GM18909 (cell line): ENCODE results near the gene AKAP12.

Experiments
- ATAC-seq: cut with Tn5 transposase; IDR thresholded peaks from one replicate; pipeline ENCODE4 v1.9.1; 2021; ENCODE audit warnings: mild to moderate bottlenecking; ENCODE audit not compliant: unreplicated experiment, poor library complexity

AKAP12 gene

DNA sequence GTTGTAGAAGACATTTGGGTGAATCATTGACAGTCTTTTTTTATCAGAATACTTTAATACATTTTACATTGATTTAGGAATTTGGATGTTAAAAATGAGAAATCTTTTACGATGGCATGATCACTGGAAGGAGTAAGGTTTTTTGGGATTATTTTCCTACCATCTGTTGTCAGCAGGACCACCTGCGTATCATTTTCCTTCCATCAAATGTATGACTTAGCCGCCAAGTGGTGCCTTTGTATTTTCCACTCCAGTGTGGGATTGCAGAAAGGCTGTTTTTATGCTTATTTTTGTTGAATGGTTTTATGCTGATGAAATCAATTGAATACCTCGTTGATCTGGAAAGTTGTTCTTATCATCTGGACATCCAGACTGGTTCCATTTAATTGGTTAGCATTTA is 35.8 kb downstream of the AKAP12 start:
- no peak for ATAC-seq

DNA sequence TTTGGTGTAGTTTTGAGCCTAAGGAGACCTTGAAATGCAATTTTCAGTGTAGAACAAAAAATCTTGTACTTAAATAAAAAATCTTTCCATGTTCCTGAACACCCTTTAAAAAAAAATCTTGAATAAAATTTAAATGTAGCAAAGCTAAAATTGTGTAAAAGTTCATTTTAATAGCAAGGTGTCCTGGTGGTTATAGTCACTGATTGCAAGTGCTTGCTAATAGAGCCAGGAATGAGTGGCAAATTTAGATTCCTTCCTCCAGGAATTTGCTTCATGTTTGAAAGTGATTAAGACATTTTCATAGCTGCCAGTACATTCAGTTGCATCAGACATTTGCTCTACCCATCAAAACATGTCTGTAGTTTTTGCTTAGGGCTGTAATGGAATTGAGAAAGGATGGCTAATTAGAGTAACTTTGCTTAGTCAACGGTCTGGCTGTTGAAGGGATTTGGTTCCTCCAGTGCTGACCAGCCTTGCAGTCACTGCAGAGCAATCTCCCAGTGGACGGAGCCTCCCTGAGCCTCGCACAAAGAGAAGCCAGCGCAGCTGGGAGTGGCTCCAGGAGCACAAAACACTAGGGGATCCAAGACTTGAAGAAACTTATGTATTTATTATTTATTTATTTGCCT is 36.5 kb downstream of the AKAP12 start:
- no peak for ATAC-seq

- no peak for ATAC-seq
Observed at GRCh38 chr6:151279891-151280290, 40.1 kb downstream of the AKAP12 start.

DNA sequence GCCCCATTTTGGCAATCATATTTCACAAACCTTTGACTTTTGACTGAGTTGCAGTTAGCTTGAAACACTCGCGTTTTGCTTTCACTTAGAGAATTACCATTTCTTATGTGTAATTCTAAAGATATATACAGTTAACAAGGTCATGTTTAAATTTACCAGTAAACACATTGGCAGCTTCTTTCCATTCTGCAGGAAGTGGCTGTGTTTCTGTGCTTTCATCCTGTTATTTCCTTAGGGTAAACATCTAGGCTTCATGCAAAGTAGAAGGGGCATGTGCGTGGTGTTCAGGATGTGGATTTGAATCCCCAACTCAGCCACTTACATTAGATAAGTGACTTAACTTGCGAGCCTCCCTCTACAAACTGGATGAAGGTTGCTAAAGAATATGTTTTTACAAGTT is 41.1 kb downstream of the AKAP12 start:
- ATAC-seq = no peak

DNA sequence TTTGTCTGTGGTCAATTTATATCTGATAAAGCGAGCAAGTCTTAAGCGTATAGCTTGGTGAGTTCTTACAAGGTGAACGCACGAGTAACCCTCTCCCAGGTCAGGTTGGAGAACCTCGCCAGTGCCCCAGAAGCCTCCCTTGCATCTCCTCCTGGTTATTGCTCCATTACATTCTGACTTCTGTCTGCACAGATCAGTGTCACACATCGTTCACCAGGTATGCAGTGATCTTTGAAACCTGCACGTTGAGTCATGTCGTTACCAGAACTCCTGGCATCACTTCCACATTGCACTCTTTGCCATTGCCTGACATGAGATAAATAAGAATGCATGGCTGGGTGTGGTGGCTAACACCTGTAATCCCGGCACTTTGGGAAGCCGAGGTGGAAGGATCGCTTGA is 44.2 kb downstream of the AKAP12 start:
- peak; percentile 47 for ATAC-seq

DNA sequence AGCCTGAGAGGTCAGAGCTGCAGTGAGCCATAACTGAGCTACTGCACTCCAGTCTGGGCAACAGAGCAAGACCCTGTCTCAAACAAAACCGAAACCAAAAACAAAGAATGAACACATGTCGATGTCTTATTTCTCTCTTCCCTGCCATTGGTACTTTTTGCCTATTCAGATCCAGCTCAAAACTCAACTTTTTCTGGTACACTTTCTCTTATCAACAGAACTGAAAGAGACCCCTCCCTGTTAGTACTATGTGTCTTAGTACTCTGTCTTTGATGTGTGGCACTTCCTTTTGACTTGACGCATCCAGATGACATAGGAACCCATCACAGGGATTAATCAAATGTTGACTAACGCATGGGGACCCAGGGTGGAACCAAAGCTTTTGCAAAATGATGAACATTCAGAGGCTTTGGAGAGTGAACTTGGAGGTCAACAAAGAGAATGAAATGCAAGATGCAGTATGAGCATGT is 44.8 kb downstream of the AKAP12 start:
- peak; percentile 51 for ATAC-seq

DNA sequence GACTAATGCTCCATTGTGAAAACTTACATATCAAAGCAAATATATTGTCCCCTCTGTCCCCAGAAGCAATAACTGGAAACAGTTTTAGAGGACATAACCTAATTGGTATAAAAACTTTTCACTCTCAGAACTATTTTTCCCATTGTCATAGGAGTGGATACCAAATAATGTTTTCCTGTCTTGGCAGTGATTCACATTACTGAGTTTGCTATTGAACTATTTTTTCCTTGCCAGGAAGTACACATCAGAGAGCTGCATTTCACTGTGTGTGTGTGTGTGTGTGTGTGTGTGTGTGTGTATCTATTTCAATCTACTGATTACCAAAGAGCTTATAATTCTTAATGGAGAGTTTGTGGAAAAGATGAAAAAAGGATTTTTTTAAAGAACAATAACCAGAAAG is 45.4 kb downstream of the AKAP12 start:
- no peak for ATAC-seq

- ATAC-seq = no peak
Observed at GRCh38 chr6:151286214-151286613, 46.4 kb downstream of the AKAP12 start.

- ATAC-seq = no peak
Observed at GRCh38 chr6:151288712-151289398, 49.1 kb downstream of the AKAP12 start.

- no peak for ATAC-seq
Observed at GRCh38 chr6:151289399-151290007, 49.7 kb downstream of the AKAP12 start.

DNA sequence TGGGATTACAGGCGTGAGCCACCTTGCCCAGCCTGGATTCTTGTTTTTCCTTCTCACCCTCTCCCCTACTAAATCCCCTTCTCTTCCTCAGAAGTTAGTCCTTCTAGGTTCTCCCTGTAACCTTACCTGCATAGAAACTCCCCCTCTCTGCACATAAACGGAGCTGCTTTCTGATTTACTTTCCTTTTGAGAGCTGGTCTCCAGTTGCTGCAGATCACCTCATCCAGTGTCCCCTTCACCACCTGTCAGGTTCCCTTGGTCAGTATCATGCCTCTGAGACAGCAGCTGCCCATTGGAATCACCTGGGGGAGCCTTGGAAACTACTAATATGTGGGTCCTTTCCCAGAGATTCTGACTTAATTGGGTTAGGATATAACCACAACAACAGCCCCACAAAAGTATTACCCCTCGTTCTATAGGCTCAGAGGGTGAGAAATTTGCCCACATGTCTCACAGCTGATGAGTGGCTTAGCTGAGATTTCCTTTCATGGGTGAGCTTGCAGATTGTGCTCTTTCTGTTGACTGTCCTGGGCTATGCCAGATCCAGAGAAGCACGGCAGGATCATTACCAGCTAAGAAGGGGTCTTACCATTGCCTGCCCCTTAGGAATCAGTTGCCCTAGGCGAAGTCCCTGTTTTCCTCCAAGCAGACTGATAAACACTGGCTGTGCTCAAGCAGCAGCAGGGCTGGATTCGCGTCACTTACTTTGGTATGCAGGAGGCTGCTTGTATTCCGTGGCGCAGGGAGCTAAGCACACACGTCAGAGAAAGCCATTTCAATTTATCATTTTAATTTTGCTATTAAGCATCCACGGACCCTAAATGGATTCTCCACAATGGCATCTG is 51.3 kb downstream of the AKAP12 start:
- ATAC-seq = no peak

DNA sequence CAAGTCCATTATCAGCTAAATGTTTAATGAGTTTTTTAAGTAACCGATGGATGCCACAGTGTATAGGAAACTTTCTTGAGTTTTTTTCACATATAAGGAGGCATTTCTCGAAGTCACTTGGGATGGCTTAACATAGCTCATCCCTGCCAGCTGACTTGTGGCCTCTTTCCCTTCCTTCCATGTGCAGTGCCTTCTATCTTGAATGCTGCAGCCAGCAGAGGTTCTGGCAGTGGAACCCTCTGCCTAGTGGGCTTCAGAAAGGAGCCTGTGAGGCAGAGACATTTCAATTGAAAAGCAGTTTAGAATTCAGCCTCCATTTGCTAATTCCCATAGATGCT is 51.9 kb downstream of the AKAP12 start:
- no peak for ATAC-seq

GRCh38 chr6:151292974-151293687 is 53.4 kb downstream of the AKAP12 start:
- no peak for ATAC-seq

DNA sequence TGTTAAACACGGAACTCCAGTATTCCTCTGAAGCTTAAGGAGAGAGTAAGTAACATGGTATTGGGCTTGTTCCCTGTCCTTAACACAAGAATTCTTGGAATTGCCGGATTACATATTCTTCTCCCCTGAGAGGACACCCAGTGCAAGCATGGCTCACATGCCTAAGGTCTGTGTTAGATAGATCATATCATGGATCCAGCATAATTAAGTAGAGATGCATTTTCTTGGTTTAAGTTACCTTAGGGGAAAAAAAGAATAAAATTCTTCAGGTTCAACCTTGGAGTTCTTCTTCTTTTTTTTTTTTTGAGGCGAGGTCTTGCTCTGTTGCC is 53.9 kb downstream of the AKAP12 start:
- no peak for ATAC-seq

DNA sequence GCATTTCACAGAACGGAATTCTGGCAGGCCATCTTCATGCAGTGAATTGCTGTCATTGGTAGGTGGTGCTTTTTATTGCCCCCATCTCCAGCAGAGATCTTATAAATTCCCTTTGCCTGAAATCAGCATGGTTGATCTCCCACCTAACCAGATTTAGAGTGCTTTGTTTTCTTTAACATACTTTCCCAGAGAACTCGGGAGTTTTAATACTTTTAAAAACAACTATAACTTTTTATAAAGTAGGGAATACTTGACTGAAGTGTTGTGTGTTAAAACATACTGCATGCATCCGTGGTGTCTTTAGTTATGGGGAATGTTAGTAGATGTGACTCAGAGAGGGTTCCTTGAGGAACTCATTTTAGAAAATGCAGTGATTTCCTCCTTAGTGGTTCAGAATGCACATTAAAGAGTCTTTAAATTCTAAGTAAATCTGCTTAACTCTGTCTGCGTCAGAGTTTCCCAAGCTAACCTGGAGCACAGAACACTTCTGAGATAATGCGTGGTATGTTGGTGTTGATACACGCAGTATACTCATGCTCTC is 54.9 kb downstream of the AKAP12 start:
- ATAC-seq = no peak

DNA sequence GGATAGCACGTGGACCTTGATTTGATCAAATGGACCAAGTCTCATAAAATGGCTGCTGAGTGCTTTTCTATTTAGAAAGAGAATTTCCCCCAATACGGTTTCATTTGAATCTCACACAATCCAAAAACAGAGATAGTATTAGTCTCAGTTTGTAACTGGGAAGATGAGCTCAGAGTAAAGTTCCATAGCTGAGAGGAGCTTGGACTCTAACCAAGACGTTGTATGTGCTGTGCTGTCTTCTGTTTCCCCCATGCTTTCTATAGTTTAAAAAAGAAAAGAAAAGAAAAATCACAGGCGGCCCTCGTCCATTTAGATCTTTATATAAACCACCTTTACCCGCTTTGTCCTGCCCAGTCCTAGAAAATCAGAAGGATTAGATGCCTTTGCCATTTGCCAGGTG is 58.1 kb downstream of the AKAP12 start:
- no peak for ATAC-seq

DNA sequence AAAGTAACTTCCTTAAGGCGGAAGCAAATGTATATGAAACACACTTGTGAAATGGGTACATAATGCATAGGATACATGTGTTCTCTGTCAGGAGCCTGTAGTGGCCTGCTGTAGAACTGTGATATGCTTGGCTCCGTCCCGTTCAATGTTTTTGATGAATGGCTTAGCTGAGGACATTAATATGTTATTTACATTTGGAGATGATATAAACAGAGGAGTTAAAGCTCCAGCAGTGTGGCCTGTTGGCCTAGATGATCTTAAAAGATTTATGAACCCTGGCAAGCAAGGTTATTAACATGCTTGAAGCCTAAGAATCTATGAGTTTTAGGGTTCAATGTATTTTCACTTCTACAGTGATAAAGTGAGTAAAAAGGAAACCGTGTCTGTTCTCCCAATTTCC is 59.2 kb downstream of the AKAP12 start:
- no peak for ATAC-seq

DNA sequence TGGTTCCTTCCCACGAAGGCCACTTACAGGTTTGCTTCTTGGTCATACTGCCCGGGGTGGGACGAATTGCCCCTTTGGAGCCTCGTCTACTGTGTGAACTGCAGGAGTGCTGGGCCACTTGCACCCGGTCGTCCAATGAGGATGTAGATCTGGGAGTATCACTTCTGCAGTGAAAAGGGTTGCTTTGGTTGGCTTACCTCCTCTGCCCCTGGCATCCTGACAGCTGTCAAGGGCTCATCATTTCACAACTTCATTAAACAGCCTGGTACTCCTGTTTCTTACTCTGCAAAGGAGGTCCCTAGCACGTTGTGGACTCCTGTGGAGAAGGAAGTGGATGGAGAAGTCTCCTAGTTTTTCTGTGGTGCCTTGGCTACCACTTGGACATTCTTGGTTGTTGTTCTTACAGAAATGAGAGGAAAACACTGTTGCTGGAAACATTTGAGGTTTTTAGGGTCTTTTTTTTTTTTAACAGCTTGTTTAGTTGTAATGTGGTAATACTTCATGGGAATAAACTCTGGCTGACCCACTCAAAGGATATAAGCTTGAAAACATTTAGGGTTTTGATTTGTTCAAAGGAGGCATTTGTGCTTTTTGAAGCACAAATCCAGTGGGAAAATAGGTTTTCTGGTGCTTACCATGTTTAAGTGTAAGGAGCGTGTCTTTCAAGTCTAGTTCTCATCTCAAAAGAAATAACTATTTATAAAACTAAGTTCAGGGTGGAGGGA is 60.7 kb downstream of the AKAP12 start:
- no peak for ATAC-seq

DNA sequence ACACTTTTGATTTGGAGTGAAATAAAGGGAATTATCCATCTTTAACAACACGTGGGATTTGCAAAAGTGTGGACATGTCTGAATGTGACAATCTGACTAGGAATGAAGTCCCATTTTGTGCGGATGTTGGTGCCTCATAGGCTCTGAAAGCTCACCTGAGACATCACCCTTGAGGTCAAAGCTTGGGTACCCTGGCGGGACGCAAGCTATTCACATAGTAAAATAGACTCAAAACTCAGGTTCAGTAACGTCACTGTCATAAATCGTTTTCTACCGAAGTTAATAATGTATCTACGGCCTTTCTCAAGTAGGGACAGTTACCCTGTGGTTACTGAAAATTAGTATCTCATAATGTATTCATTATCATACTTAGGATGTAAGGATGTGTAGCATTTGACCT is 61.8 kb downstream of the AKAP12 start:
- ATAC-seq = no peak

DNA sequence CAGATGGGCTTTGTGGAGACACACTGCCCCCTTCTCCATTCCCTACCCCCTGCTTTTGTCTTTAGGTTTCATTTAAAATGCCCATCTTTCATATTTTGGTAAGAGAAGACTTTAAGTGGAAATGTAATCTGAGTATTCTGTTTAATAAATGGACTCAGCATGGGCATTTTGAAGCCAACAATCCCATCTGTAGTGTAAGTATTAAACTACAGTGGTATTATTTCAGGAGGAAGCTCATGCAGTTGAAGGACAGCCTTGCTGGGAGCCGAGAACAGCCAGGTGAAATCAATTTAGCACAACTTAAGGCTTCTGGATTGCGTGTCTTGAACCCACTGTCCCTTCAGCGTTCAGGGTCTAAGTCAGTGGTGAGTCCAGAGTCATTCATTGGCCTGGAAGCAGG is 63.5 kb downstream of the AKAP12 start:
- ATAC-seq = no peak
